OCI-LY1 (cell line): ENCODE measurements around the gene CNTN5.

Source experiments
- H2AFZ ChIP-seq: fragments of 200-600 bp; sonication (generic), shearing (Covaris generic); 2 replicates; pipeline ENCODE4 v1.6.0; 2014; ENCODE audit warnings: antibody characterized with exemption, mild to moderate bottlenecking, low read length
- H3F3A ChIP-seq: fragments of 200-600 bp; sonication (generic), shearing (Covaris generic); 2 replicates; pipeline ENCODE4 v1.6.0; 2014; ENCODE audit warnings: mild to moderate bottlenecking, antibody characterized with exemption, low read length, moderate library complexity; ENCODE audit not compliant: insufficient read depth
- H3K27ac ChIP-seq: fragments of 200-600 bp; sonication (generic); 2 replicates; pipeline ENCODE4 v1.5.1; 2014; ENCODE audit warnings: low read length, mixed run types, mild to moderate bottlenecking, low read depth; ENCODE audit not compliant: poor library complexity, severe bottlenecking
- H3K27me3 ChIP-seq: fragments of 200-600 bp; sonication (generic); 2 replicates; pipeline ENCODE4 v1.6.0; 2014; ENCODE audit warnings: antibody characterized with exemption, mild to moderate bottlenecking, low read length, moderate library complexity; ENCODE audit not compliant: insufficient read depth
- H3K36me3 ChIP-seq: fragments of 200-600 bp; sonication (generic); 2 replicates; pipeline ENCODE4 v1.6.1; 2014; ENCODE audit warnings: mild to moderate bottlenecking, antibody characterized with exemption, low read length, moderate library complexity, mixed read lengths; ENCODE audit not compliant: insufficient read depth
- H3K4me1 ChIP-seq: fragments of 200-600 bp; sonication (generic); 2 replicates; pipeline ENCODE4 v1.5.1; 2014; ENCODE audit warnings: mild to moderate bottlenecking, low read length, moderate library complexity; ENCODE audit not compliant: insufficient read depth, severe bottlenecking
- H3K4me2 ChIP-seq: fragments of 200-600 bp; sonication (generic), shearing (Covaris generic); 2 replicates; pipeline ENCODE4 v1.6.1; 2014; ENCODE audit warnings: low read length
- H3K4me3 ChIP-seq: fragments of 200-600 bp; sonication (generic); 2 replicates; pipeline ENCODE4 v1.5.1; 2014; ENCODE audit warnings: low read length, low read depth, mild to moderate bottlenecking, mixed read lengths; ENCODE audit not compliant: poor library complexity, severe bottlenecking
- H3K79me2 ChIP-seq: fragments of 200-600 bp; shearing (Covaris generic); 2 replicates; pipeline ENCODE4 v1.6.1; 2016; ENCODE audit warnings: mixed run types, low read length, mixed read lengths; ENCODE audit not compliant: insufficient read depth
- H3K9ac ChIP-seq: fragments of 200-600 bp; sonication (generic), shearing (Covaris generic); 2 replicates; pipeline ENCODE4 v1.6.1; 2014; ENCODE audit warnings: mild to moderate bottlenecking, low read length, mixed read lengths
- H3K9me2 ChIP-seq: fragments of 200-600 bp; sonication (generic), shearing (Covaris generic); 2 replicates; pipeline ENCODE4 v1.6.1; 2014; ENCODE audit warnings: low read depth, mild to moderate bottlenecking, low read length, mixed read lengths
- H3K9me3 ChIP-seq: fragments of 200-600 bp; shearing (Covaris generic); 2 replicates; pipeline ENCODE4 v1.6.1; 2014; ENCODE audit warnings: low read length, mixed read lengths
- H4K20me1 ChIP-seq: fragments of 200-600 bp; sonication (generic), shearing (Covaris generic); 2 replicates; pipeline ENCODE4 v1.6.0; 2016; ENCODE audit warnings: mild to moderate bottlenecking, low read length; ENCODE audit not compliant: insufficient read depth
- CTCF ChIP-seq: fragments of 200-600 bp; sonication (generic), shearing (Covaris generic); IDR thresholded peaks from 2 replicates; pipeline ENCODE4 v1.5.1; 2017; ENCODE audit warnings: mild to moderate bottlenecking, antibody characterized with exemption, low read length, moderate library complexity, mixed read lengths
- EZH2 ChIP-seq: fragments of 200-600 bp; sonication (generic), shearing (Covaris generic); IDR thresholded peaks from 2 replicates; pipeline ENCODE4 v1.8.0; 2017; ENCODE audit warnings: borderline replicate concordance, mixed run types, mild to moderate bottlenecking, antibody characterized with exemption, low read length, moderate library complexity, mixed read lengths

CNTN5 gene

GRCh38 chr11:99973993-99974392 lies 953.2 kb downstream of the CNTN5 start:
- no peak overlapping the region for H3K4me3 ChIP-seq
- H4K20me1 ChIP-seq = no peaks in the 10 kb centered on the region
- H3K9me2 ChIP-seq = no peaks in the 10 kb centered on the region
- H3K9ac ChIP-seq = no peak overlapping the region
- no peaks in the 10 kb centered on the region for H3K4me1 ChIP-seq
- no peak overlapping the region for H3K4me2 ChIP-seq
- H3K79me2 ChIP-seq = no peaks in the 10 kb centered on the region
- H3K27ac ChIP-seq = no peak overlapping the region
- no peaks in the 10 kb centered on the region for H3K36me3 ChIP-seq
- H3K9me3 ChIP-seq = no peaks in the 10 kb centered on the region
- no peaks in the 10 kb centered on the region for H3F3A ChIP-seq
- TF ChIP-seq CTCF = no peak
- TF ChIP-seq EZH2 = no peak
- H2AFZ ChIP-seq = no peak overlapping the region
- no peaks in the 10 kb centered on the region for H3K27me3 ChIP-seq

- no peaks in the 10 kb centered on the region for H4K20me1 ChIP-seq
- H3K9ac ChIP-seq = no peak overlapping the region
- H3K27ac ChIP-seq = no peak overlapping the region
- no peaks in the 10 kb centered on the region for H3K4me1 ChIP-seq
- no peaks in the 10 kb centered on the region for H3K79me2 ChIP-seq
- no peaks in the 10 kb centered on the region for H3K9me2 ChIP-seq
- no peaks in the 10 kb centered on the region for H3F3A ChIP-seq
- H3K27me3 ChIP-seq = no peaks in the 10 kb centered on the region
- H3K4me2 ChIP-seq = no peak overlapping the region
- no peak for TF ChIP-seq EZH2
- no peak for TF ChIP-seq CTCF
- H3K9me3 ChIP-seq = no peaks in the 10 kb centered on the region
- H3K4me3 ChIP-seq = no peak overlapping the region
- no peaks in the 10 kb centered on the region for H3K36me3 ChIP-seq
- H2AFZ ChIP-seq = no peak overlapping the region
Measured at GRCh38 chr11:99979042-99979441, 958.3 kb downstream of the CNTN5 start.

GRCh38 chr11:99987821-99988470 lies 967.2 kb downstream of the CNTN5 start:
- H3F3A ChIP-seq = no peaks in the 10 kb centered on the region
- H3K4me1 ChIP-seq = no peaks in the 10 kb centered on the region
- no peak overlapping the region for H3K9ac ChIP-seq
- no peak overlapping the region for H3K27ac ChIP-seq
- no peaks in the 10 kb centered on the region for H3K9me3 ChIP-seq
- TF ChIP-seq CTCF (no peak), EZH2 (no peak)
- no peak overlapping the region for H3K4me2 ChIP-seq
- H3K36me3 ChIP-seq = no peaks in the 10 kb centered on the region
- H2AFZ ChIP-seq = no peak overlapping the region
- H3K27me3 ChIP-seq = no peaks in the 10 kb centered on the region
- H3K79me2 ChIP-seq = no peaks in the 10 kb centered on the region
- no peaks in the 10 kb centered on the region for H3K9me2 ChIP-seq
- H3K4me3 ChIP-seq = no peak overlapping the region
- no peaks in the 10 kb centered on the region for H4K20me1 ChIP-seq
